GM21576 (cell line): ENCODE data around the gene TEX11.

ENCODE experiments used
- ATAC-seq: cut with Tn5 transposase; IDR thresholded peaks from one replicate; pipeline ENCODE4 v1.9.1; 2021; ENCODE audit warnings: mild to moderate bottlenecking, moderate library complexity; ENCODE audit not compliant: unreplicated experiment

TEX11 gene

DNA sequence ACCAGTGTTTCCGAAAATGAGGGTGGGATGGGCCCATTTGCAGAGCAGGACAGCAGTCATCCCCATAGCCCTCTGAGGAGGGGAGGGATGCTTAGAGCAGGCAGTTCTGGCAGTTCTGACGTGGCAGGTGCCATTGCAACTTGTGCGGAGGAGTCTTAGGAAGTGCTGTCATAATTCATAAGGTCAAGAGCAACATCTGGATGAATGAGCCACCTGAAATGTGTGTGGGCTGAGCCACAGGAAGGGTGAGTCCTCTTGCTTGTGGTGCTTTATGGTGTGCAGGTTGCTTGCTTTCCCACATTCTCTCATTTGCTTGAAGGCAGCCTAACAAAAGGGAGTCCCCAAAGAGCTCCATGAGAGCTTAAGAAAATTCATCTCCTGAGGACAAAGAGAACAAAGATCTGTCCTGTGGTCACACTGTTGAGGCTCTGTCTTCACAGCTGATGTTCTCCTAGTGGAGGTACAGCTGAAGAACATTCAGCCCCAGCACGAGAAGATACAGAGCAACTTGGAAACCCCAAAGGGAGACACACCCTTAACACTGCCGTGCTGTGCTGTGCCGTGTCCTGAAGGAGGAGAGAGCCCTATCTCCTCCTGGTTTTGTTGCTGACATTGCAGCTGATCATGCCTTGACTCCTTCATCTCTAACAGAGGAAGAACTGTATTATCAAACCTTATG is 403.6 kb downstream of the TEX11 start:
- ATAC-seq, result no peak

DNA sequence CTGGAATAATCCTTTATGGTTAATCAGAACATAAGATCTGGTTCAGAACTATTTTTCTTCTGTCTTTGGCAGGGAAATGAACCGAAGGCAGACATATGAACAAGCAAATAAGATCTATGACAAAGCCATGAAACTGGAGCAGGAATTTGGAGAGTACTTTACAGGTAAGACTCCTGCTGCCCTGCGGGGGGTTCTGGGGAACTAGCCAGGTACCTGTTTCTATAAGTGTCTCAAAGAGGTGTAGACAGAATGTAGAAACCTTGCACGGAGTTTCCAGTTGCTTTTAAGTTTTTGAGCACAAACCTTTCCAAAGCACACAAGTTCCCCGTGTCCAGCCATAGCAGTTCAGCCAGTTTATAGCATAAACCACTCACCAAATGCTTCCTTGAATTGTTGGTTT is 407.7 kb downstream of the TEX11 start:
- ATAC-seq, result no peak

GRCh38 chrX:70498129-70498528 is 410.4 kb downstream of the TEX11 start:
- ATAC-seq, result no peak

DNA sequence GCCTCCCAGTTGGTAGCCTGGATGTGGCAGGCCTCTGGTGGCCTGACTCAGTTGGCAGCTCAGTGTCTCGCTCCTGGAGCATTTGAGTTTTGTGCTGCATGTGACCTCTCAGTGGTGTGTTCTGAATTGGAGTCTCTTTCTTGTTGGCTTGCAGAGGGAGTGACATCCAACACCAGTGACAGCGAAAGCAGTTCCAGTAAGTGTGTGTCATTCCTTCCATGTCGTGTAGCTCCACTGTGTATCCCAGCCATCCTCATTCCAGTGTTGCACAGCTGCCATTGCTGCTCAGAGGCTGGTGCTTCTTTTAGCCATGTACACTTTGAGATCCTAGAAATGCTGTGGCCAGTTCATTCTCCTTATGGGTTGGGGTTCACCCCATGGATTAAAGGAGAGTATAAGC is 411.5 kb downstream of the TEX11 start:
- no peak for ATAC-seq

DNA sequence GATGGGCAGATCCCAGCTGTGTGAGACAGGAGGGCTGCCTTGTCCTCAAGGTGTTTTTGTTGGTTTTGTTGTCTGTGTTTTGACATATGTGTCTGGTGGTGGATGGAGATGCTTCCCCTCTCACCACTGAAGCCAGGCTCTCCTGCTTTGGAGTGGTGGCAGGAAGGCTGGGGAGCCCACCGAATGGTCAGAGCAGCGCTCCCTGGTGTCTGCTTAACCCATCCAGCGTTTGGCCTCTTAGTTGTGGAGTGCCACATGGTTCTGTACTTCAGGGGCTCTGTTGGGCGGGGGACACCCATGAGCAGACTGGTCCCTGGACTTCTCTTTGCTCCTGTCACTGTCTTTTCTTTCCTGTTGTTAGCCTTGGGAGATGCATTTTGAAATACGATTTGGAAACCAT is 412.0 kb downstream of the TEX11 start:
- no peak for ATAC-seq

- no peak for ATAC-seq
Observed at GRCh38 chrX:70494441-70494840, 414.1 kb downstream of the TEX11 start.

DNA sequence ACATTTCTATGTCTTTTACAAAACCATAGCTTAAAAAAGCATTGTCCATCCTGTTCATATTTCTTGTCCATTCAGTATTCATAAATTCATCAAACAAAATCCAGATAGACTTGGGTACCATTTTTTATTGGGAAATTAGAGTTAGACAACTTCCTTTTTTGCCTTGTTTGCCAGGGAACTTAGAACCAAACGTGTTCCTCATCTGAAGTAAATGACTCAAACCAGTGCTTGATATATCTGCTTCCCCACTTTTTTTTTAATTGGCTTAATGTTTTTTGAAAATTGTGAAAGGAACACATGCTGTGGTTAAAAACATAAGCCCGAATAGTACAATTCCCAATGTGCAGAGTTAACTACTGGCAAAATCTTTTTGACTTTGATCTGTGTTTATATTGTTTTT is 419.7 kb downstream of the TEX11 start:
- no peak for ATAC-seq

DNA sequence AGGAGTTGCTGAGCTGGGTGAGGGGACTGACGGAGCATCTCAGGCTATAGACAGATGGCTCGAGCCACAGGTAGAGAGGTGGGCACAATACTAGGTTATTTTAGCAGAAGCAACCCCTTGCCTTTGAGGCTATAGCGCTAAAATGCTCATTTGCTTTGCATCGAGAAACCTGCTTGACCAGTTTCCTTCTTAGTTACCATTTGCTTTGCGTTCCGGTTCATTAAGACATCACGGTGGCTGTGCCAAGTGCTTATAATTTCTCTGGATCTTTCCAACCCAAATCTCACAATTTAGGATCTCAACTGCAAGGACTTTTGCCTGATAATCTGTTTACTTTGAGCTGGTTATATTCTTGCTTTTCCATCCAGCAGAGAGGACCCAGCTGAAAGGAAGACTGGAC is 423.0 kb downstream of the TEX11 start:
- ATAC-seq, result no peak

GRCh38 chrX:70482300-70482699 is 426.2 kb downstream of the TEX11 start:
- ATAC-seq, result no peak

DNA sequence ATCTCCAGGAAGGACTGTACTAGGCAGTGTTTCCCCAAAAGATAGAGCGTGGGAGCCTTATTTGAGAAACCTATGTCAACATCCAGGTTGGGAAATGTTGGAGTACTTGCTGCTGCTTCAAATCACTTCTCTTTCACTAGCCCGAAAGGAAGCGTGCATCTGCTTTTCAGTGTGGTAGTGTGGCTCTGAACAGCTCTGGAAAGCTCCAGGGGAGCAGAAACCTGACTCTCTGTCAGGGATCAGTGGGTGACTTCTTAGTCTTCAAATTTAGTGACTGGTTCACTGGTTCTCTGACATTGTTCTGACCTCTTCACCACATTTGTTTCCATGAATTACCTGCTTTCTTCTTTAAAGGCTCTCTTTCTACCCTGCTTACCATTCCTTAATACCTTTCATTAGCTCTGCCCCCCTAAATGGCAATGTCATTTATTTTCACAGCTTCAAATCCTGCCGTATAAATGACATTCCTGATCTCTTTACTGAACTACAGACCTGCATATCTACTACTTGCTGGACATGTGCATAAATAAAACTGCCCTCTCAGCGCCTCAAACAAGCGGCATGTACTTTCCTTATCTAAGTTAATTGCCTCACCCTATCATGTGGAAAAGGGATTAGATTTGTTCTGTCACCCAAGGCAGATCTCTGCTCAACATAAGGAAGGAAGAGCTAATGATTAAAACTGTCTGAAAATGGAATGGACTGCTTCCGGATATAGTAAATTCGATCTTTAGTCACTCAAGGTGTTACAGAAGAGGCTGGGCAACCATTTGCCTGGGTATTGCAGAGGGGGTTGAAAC is 426.8 kb downstream of the TEX11 start:
- ATAC-seq, result no peak

DNA sequence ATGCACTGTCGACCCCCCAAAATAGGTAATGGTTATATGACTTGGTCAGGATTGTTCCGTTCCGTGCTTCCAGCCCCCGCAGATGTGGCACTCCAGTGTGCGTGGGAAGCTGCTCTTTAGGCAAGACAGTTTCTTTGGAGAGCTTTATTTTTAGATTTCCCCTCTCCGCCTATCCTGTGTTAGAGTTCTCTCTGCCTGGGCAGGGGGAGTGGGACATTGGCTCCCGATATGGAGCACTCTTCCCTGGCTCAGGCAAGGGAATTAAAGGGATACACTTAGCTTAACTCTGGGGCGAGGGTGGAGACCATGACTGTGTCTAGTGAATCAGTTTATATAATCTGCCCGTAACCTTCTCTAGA is 427.9 kb downstream of the TEX11 start:
- ATAC-seq, result no peak

DNA sequence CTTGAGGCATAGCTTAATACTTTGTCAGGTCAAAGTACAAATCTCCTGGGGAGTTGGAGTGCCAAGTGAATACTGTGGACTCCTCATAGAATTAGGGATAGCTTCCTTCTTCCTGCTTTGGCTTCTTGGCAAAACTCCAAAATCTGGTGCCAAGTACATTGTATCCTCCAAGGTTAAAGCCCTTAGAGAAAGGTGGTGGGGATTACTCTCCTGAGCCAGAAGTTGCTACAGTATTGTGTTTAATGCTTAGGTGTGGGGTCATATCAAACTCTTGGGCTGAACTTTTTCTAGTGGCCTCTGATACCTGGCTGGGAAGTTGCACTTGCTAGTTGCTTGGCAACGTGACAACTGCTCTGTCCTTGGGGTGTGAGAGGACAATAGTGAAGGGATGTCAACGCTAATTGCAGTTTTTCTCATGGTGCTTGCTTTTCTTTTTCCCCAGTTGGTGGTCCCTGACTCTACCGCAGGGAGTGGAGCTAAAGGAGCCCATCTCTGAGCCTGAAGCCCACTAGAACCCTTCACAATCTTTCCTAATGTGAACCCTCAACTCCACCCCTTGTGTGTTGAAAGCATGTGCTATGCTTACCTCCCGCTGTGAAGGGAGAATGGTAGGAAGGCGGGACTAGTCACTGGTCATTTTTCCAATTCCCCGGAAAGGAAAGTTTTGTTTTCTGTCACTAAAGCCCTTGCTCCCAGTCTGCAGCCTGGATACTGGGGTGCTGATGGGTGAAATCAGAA is 428.4 kb downstream of the TEX11 start:
- ATAC-seq, result no peak

GRCh38 chrX:70479247-70479921 is 429.1 kb downstream of the TEX11 start:
- ATAC-seq, result no peak
